K562 (cell line): ENCODE data around the gene RCC1. TPM values are rescaled to one million over a fixed set of nuclear protein-coding genes. Genes with fewer than 3 reads are reported as not detected.
A peak's percentile ranks its signal among the peaks of the same experiment; 100 is the strongest.

ENCODE experiments used
- CXXC5 ChIP-seq: fragments of 250-450 bp; sonication (Bioruptor Pico); IDR thresholded peaks from 2 replicates; pipeline ENCODE4 v1.8.0; 2022; ENCODE audit warnings: inconsistent platforms, mild to moderate bottlenecking, moderate library complexity
- ELF1 ChIP-seq: fragments of 200-800 bp; sonication (Bioruptor generic); IDR thresholded peaks from 2 replicates; pipeline ENCODE4 v1.6.1; 2016; ENCODE audit warnings: missing genetic modification characterization, missing compliant biosample characterization
- FOXK1 ChIP-seq: sonication (generic); formaldehyde crosslinking; IDR thresholded peaks from 2 replicates; pipeline ENCODE4 v1.8.0; 2022; ENCODE audit warnings: missing genetic modification reagents, mild to moderate bottlenecking, borderline replicate concordance
- IFI16 ChIP-seq: fragments of 250-450 bp; sonication (Bioruptor Pico); IDR thresholded peaks from 2 replicates; pipeline ENCODE4 v2.1.2; 2022; ENCODE audit warnings: mild to moderate bottlenecking, inconsistent platforms
- JUND ChIP-seq, 2 experiments: IDR thresholded peaks; 2 replicates in 1 of 2; 3 replicates in 1 of 2; pipeline ENCODE4 v1.6.1; 2011; ENCODE audit warnings: borderline replicate concordance in 2 of 2, low read depth in 2 of 2, low read length in 2 of 2, improper control_type of control experiment in 1 of 2, missing biosample characterization in 1 of 2, missing genetic modification characterization in 1 of 2, missing genetic modification reagents in 1 of 2
- LCOR ChIP-seq: sonication (generic); formaldehyde crosslinking; IDR thresholded peaks from 2 replicates; pipeline ENCODE4 v1.8.0; 2022; ENCODE audit warnings: mild to moderate bottlenecking, missing genetic modification reagents
- MAFF ChIP-seq: IDR thresholded peaks from 2 replicates; pipeline ENCODE4 v1.6.1; 2012; ENCODE audit warnings: low read length, improper control_type of control experiment
- MYNN ChIP-seq, 2 experiments: sonication (generic); formaldehyde crosslinking in 1 of 2; IDR thresholded peaks; 2 replicates each; pipeline versions ENCODE4 v1.5.0 to v1.6.1; 2016 to 2020; ENCODE audit warnings: antibody characterized with exemption in 1 of 2, missing genetic modification reagents in 1 of 2
- POLR2B ChIP-seq: fragments of 450-650 bp; IDR thresholded peaks from 2 replicates; pipeline ENCODE4 v1.6.1; 2018; ENCODE audit warnings: low read depth; ENCODE audit not compliant: partially characterized antibody
- PPARD ChIP-seq: fragments of 250-450 bp; sonication (Bioruptor Pico); IDR thresholded peaks from 2 replicates; pipeline ENCODE4 v1.8.0; 2022; ENCODE audit warnings: inconsistent platforms, mild to moderate bottlenecking, moderate library complexity
- RAD21 ChIP-seq, 2 experiments: fragments of 250-450 bp in 1 of 2; fragments of 450-650 bp in 1 of 2; sonication (Bioruptor Pico) in 1 of 2; formaldehyde crosslinking in 1 of 2; IDR thresholded peaks in 1 of 2; conservative IDR thresholded peaks in 1 of 2; 2 replicates each; pipeline versions ENCODE4 v1.4.0 to v1.8.0; 2020 to 2022; ENCODE audit warnings: mild to moderate bottlenecking in 2 of 2, moderate library complexity in 1 of 2
- RBM39 ChIP-seq: fragments of 200-400 bp; formaldehyde crosslinking; optimal IDR thresholded peaks from 2 replicates; pipeline ENCODE3; 2018; ENCODE audit warnings: low read depth, low read length
- SIN3A ChIP-seq, 2 experiments: fragments of 150-350 bp in 1 of 2; IDR thresholded peaks; 2 replicates each; pipeline ENCODE4 v1.6.1; 2011 to 2016; ENCODE audit warnings: borderline replicate concordance in 2 of 2, low read depth in 2 of 2, low read length in 2 of 2, mild to moderate bottlenecking in 2 of 2, moderate library complexity in 2 of 2; ENCODE audit not compliant: control insufficient read depth in 1 of 2
- SREBF2 ChIP-seq: sonication (generic); formaldehyde crosslinking; IDR thresholded peaks from 2 replicates; pipeline ENCODE4 v1.4.0; 2020; ENCODE audit warnings: mild to moderate bottlenecking, missing genetic modification reagents
- SRF ChIP-seq, 2 experiments: fragments of 250-450, 450-650 bp in 1 of 2; sonication (Bioruptor Pico) in 1 of 2; sonication (generic) in 1 of 2; formaldehyde crosslinking; IDR thresholded peaks; 2 replicates each; pipeline versions ENCODE4 v1.5.0 to v1.5.1; 2020 to 2022; ENCODE audit warnings: mild to moderate bottlenecking in 1 of 2, missing genetic modification reagents in 1 of 2
- STAT5A ChIP-seq: IDR thresholded peaks from 2 replicates; pipeline ENCODE4 v1.6.1; 2012; ENCODE audit warnings: low read length, inconsistent platforms, borderline replicate concordance
- TEAD4 ChIP-seq, 2 experiments: sonication (generic) in 1 of 2; formaldehyde crosslinking in 1 of 2; IDR thresholded peaks; 2 replicates each; pipeline versions ENCODE4 v1.6.1 to v1.8.0; 2012 to 2022; ENCODE audit warnings: borderline replicate concordance in 1 of 2, inconsistent platforms in 1 of 2, low read length in 1 of 2, mild to moderate bottlenecking in 1 of 2, missing genetic modification reagents in 1 of 2
- TRIM24 ChIP-seq, 2 experiments: fragments of 450-650 bp; IDR thresholded peaks; 2 replicates each; pipeline ENCODE4 v1.6.1; 2016
- YBX1 ChIP-seq: fragments of 450-650 bp; IDR thresholded peaks from 2 replicates; pipeline ENCODE4 v1.7.1; 2016; ENCODE audit warnings: mild to moderate bottlenecking
- ZNF134 ChIP-seq: fragments of 250-450 bp; sonication (Bioruptor Pico); conservative IDR thresholded peaks from 2 replicates; pipeline ENCODE4 v1.4.0; 2020
- ZNF274 ChIP-seq: IDR thresholded peaks from 2 replicates; pipeline ENCODE4 v1.6.1; 2011; ENCODE audit warnings: low read depth, mild to moderate bottlenecking, low read length, moderate library complexity, borderline replicate concordance
- ZNF408 ChIP-seq: fragments of 250-450 bp; sonication (Bioruptor Pico); IDR thresholded peaks from 2 replicates; pipeline ENCODE4 v1.4.0; 2020; ENCODE audit warnings: low read depth, mild to moderate bottlenecking, moderate library complexity
- ZNF589 ChIP-seq: fragments of 200-800 bp; sonication (Bioruptor generic); IDR thresholded peaks from 2 replicates; pipeline ENCODE4 v1.6.1; 2016; ENCODE audit warnings: low read depth, missing genetic modification characterization, missing compliant biosample characterization
- ZNF717 ChIP-seq: fragments of 250-450 bp; sonication (Bioruptor Pico); IDR thresholded peaks from 2 replicates; pipeline ENCODE4 v1.5.0; 2021
- polyA plus RNA-seq, 8 experiments: library from polyadenylated mRNA; depleted of rRNA in 4 of 8; stranded (reverse) in 5 of 8; unstranded in 3 of 8; fragments of >200 nt; fragmentation: Nextera tagmentation in 2 of 8; fragmentation: Illumina TruSeq in 1 of 8; extraction: Ambion mirVana in 2 of 8; extraction: Trizol in 1 of 8; gene quantifications; 2 replicates each; pipeline versions ENCODE4 v1.2.1 to v1.2.3, GENCODE V29; 2011 to 2014; ENCODE audit warnings: inconsistent platforms in 1 of 8, missing spikeins in 1 of 8
- total RNA-seq, 7 experiments: library from RNA; depleted of rRNA in 6 of 7; stranded (reverse); fragments of >200 nt in 6 of 7; fragmentation: Illumina TruSeq in 2 of 7; extraction: Trizol in 2 of 7; gene quantifications; 2 replicates each; pipeline versions ENCODE4 v1.2.1 to v1.2.3, GENCODE V29; 2011 to 2021; ENCODE audit warnings: low replicate concordance in 1 of 7
- TF ChIP-seq, protein P1 (sequence below): fragments of 450-650 bp; IDR thresholded peaks from 2 replicates; pipeline ENCODE4 v1.6.1; 2016; ENCODE audit warnings: low read depth, mild to moderate bottlenecking, moderate library complexity

The RCC1 gene
- total and polyA plus RNA-seq, 9 of the 15 experiments (the other 6 are each of a cell fraction or from before 2014, with no cell fraction given), result 16.4 to 202 (median 107) TPM

DNA sequence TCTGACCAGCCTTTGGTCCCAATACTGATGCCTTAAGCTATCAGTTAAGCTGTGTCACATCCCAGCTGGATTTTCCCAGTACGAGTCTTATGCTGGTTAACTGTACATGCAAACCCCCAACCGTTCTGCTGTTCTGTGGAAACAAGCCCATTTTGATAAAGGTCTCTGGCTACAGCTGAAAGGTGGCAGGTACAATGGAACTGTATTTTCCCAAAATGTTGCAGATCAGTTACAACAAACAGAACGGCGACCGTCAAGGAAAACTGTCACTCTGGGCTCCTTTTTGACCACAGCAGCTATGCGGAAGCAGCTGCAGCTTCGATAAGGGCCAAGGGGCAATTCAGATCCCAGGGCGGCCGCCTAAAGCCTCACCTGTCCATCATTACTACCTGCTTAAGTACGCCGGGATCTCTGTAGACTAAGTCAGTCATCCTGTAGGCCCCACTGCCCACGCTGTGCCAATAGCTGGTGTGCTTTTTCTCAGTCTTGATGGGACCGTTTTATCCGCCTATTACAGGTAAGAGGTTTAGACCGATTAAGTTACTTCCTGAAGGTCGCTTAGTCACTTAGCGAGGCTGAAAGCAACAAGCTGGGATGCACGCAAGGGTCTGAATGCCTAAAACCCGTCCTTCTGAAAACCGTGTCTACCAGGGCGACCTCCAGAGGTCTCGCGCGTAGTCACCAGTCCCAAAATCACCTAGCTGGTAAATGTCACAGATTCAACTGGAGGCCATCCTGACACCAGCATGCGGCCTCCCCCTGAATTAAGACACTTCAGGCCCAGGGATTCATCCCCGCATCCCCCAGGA lies 75.1 kb downstream of the RCC1 start (continued):
- TF ChIP-seq ZNF274, result 0 out of 2 replicates have a peak, but pooled peaks have one; percentile 11
- TF ChIP-seq MYNN (IDR thresholded peaks at IDR 0.05), result no peak
- TF ChIP-seq MYNN (CRISPR knock-in tag; IDR thresholded peaks at IDR 0.05), result 0 out of 2 replicates have a peak, but pooled peaks have one; percentile 31
- TF ChIP-seq LCOR, result peak; percentile 3; the same call in 1 of the 2 replicates
- no peak for TF ChIP-seq POLR2B
- no peak for TF ChIP-seq ZNF717 (CRISPR knock-in tag)
- TF ChIP-seq MAFF, result no peak
- peak; percentile 21; the same call in 1 of the 2 replicates for TF ChIP-seq JUND (IDR thresholded peaks at IDR 0.05; ENCODE audit: borderline replicate concordance, low read depth, low read length)
- no peak for TF ChIP-seq JUND (tag; IDR thresholded peaks at IDR 0.05; ENCODE audit: borderline replicate concordance, low read depth, low read length)
- peak; percentile 70 for TF ChIP-seq ELF1
- TF ChIP-seq CXXC5 (CRISPR knock-in tag), result peak; percentile 6; the same call in 1 of the 2 replicates
- no peak for TF ChIP-seq ZNF134 (CRISPR knock-in tag)
- TF ChIP-seq TEAD4 (IDR thresholded peaks at IDR 0.05; ENCODE audit: low read length), result peak; percentile 69
- no peak for TF ChIP-seq TEAD4 (CRISPR knock-in tag; IDR thresholded peaks at IDR 0.05; ENCODE audit: borderline replicate concordance)
- TF ChIP-seq ZNF408 (CRISPR knock-in tag), result no peak
- no peak for TF ChIP-seq IFI16
- no peak for TF ChIP-seq SREBF2
- TF ChIP-seq RAD21 (CRISPR knock-in tag; conservative IDR thresholded peaks at IDR 0.05 in 1 of 2, IDR thresholded peaks at IDR 0.05 in 1 of 2), result peak in 1 of 2 experiments; percentile 5; a peak in 2 of 4 replicates
- no peak for TF ChIP-seq TRIM24 (IDR thresholded peaks at IDR 0.05)
- peak in 1 of 2 experiments; percentile 7; a peak in 1 of 4 replicates for TF ChIP-seq SRF (CRISPR knock-in tag; IDR thresholded peaks at IDR 0.05)
- peak; percentile 11 to 88; a peak in 3 of 4 replicates for TF ChIP-seq SIN3A (IDR thresholded peaks at IDR 0.05; ENCODE audit: borderline replicate concordance in 2 of 2, control insufficient read depth in 1 of 2, low read depth in 2 of 2, low read length in 2 of 2)
- TF ChIP-seq RBM39, result peak; percentile 25
- TF ChIP-seq YBX1, result no peak
- TF ChIP-seq, protein P1, sequence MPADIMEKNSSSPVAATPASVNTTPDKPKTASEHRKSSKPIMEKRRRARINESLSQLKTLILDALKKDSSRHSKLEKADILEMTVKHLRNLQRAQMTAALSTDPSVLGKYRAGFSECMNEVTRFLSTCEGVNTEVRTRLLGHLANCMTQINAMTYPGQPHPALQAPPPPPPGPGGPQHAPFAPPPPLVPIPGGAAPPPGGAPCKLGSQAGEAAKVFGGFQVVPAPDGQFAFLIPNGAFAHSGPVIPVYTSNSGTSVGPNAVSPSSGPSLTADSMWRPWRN, result no peak
- no peak for TF ChIP-seq PPARD (CRISPR knock-in tag)
- TF ChIP-seq FOXK1 (CRISPR knock-in tag), result no peak
- peak; percentile 6; the same call in 1 of the 2 replicates for TF ChIP-seq STAT5A
- TF ChIP-seq ZNF589 (CRISPR knock-in tag), result no peak
